Measurements from ENCODE around the gene CFAP44.
"Not testable (repeated sequence)": the region's sequence is repeated elsewhere in the genome, so short reads cannot be mapped to it uniquely, and the experiment has no call there.

Gene CFAP44

GRCh38 chr3:113441051-113441770 lies at the start of gene CFAP44:
Gene CFAP44 (minus strand): TSS chr3:113441493. CDS start chr3:113433664, 7,829 bp downstream.
- DNase-seq: peak in 53 of 56 donors; percentile 6 to 85 (median 58)

- no peak for DNase-seq
These were observed 43.9 kb upstream of the CFAP44 start for GRCh38 chr3:113485161-113485609.

- no peak for DNase-seq
These were observed 27.2 kb upstream of the CFAP44 start for GRCh38 chr3:113468539-113468938.

DNA sequence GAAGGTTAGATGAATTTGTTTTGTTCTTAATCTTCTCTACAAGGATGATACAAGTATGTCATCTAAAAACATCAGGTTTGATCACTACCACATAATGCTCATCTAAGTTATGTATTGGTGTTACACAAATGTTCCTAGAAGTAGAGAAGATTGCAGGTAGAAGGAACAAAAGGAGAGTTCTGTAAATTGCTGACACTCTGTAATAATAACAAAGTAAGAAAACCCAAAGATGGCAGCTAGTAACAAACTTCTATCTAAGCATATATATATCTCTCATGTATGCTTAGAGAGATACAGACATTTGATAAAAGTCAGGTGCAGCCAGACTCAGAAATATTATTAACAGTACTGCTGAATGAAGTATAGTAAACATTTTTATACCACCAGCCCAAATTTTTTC lies 20.2 kb upstream of the CFAP44 start:
- no peak for DNase-seq

DNA sequence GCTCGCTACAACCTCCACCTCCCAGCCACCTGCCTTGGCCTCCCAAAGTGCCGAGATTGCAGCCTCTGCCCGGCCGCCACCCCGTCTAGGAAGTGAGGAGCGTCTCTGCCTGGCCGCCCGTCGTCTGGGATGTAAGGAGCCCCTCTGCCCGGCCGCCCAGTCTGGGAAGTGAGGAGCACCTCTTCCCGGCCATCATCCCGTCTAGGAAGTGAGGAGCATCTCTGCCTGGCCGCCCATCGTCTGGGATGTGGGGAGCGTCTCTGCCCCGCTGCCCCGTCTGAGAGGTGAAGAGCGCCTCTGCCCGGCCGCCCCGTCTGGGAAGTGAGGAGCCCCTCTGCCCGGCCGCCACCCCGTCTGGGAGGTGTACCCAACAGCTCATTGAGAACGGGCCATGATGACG lies 17.3 kb upstream of the CFAP44 start:
- DNase-seq: not testable (repeated sequence)

GRCh38 chr3:113455446-113455845 lies 14.2 kb upstream of the CFAP44 start:
- DNase-seq: no peak

GRCh38 chr3:113454630-113455029 lies 13.3 kb upstream of the CFAP44 start:
- DNase-seq: no peak

GRCh38 chr3:113454057-113454456 lies 12.8 kb upstream of the CFAP44 start:
- no peak for DNase-seq

DNA sequence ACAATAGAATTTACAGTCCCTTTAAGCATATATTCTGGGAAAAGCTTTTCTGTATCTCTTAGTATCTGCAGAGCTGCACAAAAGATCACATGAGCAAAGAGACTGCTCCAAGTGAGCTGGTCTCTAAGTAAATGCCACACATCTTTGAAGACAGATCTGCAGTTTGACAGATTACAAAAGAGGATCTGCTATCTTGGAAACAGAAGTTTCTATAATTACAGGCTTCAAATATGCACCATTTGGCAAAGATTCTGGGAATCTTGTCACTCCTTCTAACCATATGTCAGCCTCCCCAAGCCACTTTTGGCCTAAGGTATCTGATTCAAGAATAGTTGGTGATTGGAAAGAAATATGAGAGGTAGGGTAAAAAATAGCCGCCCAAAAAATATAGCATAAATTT lies 9.6 kb upstream of the CFAP44 start:
- DNase-seq: no peak

- no peak for DNase-seq
These were observed 1.7 kb downstream of the CFAP44 start for GRCh38 chr3:113439606-113440005.

GRCh38 chr3:113438224-113438623 lies 3.1 kb downstream of the CFAP44 start:
- no peak for DNase-seq

DNA sequence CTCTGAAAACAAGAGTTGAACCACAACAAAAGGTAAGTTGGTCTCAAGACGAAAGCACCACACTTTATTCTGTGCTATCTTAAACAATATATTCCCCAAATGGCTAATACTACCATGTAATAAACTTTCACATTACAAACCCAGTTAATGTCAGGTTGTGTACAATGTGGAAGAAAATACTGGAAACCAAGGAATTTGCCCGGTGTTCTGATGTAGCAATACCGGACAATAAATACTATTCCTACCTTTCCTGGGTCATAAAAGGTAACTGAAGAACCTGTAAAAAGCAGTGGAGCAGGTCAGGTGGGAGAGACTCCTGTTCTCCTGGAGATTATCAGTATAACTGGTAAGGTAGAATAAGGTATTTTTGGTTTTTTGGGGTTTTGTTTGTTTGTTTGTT lies 3.9 kb downstream of the CFAP44 start:
- DNase-seq: no peak

- DNase-seq: no peak
These were observed 4.5 kb downstream of the CFAP44 start for GRCh38 chr3:113436809-113437208.

- DNase-seq: no peak
These were observed 9.5 kb downstream of the CFAP44 start for GRCh38 chr3:113431811-113432210.

DNA sequence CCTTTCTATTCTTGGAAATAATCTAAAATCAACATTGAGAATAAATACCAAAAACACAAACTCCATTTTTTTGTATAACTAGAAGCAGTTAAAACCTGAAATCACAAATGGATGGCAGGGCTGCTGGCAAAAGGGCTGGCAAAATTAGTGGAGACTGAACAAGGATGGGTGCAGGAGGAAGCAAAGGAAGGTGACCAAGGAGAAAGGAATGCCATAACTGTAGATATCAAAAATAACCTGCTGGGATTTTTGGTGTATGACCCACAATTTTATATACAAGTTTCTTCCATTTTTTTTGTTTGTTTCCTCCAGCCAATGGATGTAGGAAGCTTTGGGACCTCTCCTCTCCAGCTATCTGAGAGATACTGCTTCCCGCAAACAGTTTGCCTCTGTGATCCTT lies 12.7 kb downstream of the CFAP44 start:
- DNase-seq: no peak

DNA sequence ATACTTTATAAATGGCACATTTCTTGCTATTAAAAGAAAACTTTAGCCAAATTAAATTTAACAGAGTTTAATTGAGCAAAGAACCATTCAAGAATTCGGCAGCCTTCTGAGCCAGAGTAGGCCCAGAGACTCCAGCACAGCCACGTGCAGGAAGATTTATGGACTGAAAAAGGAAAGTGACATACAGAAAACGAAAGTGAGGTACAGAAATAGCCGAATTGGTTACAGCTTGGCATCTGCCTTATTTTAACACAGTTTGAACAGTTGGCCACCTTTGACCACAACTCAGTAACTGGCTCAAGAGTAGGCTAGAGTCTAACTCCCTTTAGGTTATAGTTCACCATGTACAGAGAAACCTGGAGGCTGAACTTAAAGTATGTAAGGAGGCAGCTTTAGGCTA lies 17.6 kb downstream of the CFAP44 start:
- DNase-seq: no peak

DNA sequence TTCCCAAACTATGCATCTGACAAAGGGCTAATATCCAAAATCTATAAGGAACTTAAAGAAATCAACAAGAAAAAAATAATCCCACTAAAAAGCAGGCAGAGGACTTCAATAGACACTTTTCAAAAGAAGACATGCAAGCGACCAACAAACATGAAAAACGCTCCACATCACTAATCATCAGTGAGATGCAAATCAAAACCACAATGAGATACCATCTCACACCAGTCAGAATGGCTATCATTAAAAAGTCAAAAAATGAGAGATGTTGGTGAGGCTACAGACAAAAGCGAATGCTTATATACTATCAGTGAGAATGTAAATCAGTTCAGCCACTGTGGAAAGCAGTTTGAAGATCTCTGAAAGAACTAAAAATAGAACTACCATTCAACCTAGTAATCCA lies 20.2 kb downstream of the CFAP44 start:
- DNase-seq: no peak

DNA sequence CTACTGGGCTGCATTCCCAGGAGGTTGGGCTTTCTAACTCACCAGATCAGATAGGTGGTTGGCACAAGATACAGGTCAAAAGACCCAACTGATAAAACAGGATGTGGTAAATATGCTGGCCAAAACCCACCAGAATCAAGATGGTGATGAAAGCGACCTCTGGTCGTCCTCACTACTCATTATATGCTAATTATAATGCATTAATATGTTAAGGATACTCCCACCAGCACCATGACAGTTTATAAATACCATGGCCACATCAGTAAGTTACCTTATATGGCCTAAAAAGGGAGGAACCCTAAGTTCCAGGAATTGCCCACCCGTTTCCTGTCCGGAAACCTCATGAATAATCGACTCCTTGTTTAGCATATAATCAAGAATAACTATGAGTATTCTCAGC lies 31.6 kb downstream of the CFAP44 start:
- no peak for DNase-seq

DNA sequence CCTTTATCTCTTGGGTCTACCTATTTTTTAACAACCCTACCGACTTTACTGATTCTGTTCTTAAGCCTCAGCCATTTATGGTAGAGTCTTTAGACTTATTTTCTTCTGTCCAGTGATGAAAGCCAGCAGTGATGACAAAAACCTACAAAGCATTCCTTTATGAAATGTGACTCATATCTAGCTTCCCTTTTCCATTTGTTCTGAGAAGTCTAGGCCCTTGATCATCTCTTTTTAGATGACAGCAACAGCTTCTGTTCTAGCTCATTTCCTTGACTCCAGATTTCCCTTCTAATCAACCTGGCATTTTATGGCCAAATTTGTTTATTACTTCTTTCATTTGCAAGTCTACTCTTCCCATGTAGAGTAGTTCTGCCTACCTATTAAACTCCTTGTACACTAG lies 36.1 kb downstream of the CFAP44 start:
- DNase-seq: no peak

GRCh38 chr3:113404637-113405036 lies 36.7 kb downstream of the CFAP44 start:
- no peak for DNase-seq

Measured in nucleus accumbens (tissue), 56 donors.